GM23338 (cell line): ENCODE measurements around the gene ALDH7A1. TPM values are rescaled to one million over a fixed set of nuclear protein-coding genes. Genes with fewer than 3 reads are reported as not detected.

ENCODE experiments used
- ATAC-seq: fragments of 200-7000 bp; cut with Tn5 transposase; 3 replicates; pipeline ENCODE4 v1.9.1; 2020
- DNase-seq: peaks from one replicate; pipeline ENCODE4 v3.0.0-alpha.2; 2015; ENCODE audit warnings: low spot score
- H2AFZ ChIP-seq: fragments of 200-600 bp; sonication (generic); 2 replicates; pipeline ENCODE4 v1.8.0; 2016; ENCODE audit warnings: antibody characterized with exemption, mild to moderate bottlenecking, moderate library complexity
- H3F3A ChIP-seq: fragments of 200-600 bp; sonication (generic); replicated peaks from 2 replicates; pipeline ENCODE4 v1.8.0; 2017; ENCODE audit warnings: antibody characterized with exemption, mixed run types, low read depth
- H3K27ac ChIP-seq: fragments of 200-600 bp; sonication (generic); 2 replicates; pipeline ENCODE4 v1.6.1; 2016; ENCODE audit warnings: low read depth
- H3K27me3 ChIP-seq: fragments of 200-600 bp; sonication (generic); 2 replicates; pipeline ENCODE4 v1.8.0; 2016; ENCODE audit warnings: mild to moderate bottlenecking, mixed run types, moderate library complexity; ENCODE audit not compliant: insufficient read depth
- H3K36me3 ChIP-seq: fragments of 200-600 bp; sonication (generic); 2 replicates; pipeline ENCODE4 v1.8.0; 2016; ENCODE audit warnings: mild to moderate bottlenecking; ENCODE audit not compliant: insufficient read depth
- H3K4me1 ChIP-seq: fragments of 200-600 bp; sonication (generic); 2 replicates; pipeline ENCODE4 v1.8.0; 2016; ENCODE audit warnings: mild to moderate bottlenecking, moderate library complexity; ENCODE audit not compliant: insufficient read depth
- H3K4me2 ChIP-seq: fragments of 200-600 bp; sonication (generic); 2 replicates; pipeline ENCODE4 v1.7.1; 2017; ENCODE audit warnings: mixed run types
- H3K4me3 ChIP-seq: fragments of 200-600 bp; sonication (generic); 2 replicates; pipeline ENCODE4 v1.6.1; 2016; ENCODE audit warnings: mixed run types
- H3K79me2 ChIP-seq: fragments of 200-600 bp; sonication (generic); replicated peaks from 2 replicates; pipeline ENCODE4 v1.8.0; 2017; ENCODE audit warnings: mild to moderate bottlenecking; ENCODE audit not compliant: insufficient read depth
- H3K9me2 ChIP-seq: fragments of 200-600 bp; sonication (generic); 2 replicates; pipeline ENCODE4 v1.8.0; 2017; ENCODE audit not compliant: insufficient read depth
- H4K20me1 ChIP-seq: fragments of 200-600 bp; sonication (generic); replicated peaks from 2 replicates; pipeline ENCODE4 v1.8.0; 2017; ENCODE audit warnings: mild to moderate bottlenecking; ENCODE audit not compliant: insufficient read depth
- H3K27ac Mint-ChIP-seq: 2 replicates; pipeline ENCODE4 v1.8.0; 2020; ENCODE audit warnings: inconsistent platforms, mild to moderate bottlenecking, moderate library complexity, mixed read lengths
- H3K27me3 Mint-ChIP-seq: 3 replicates; pipeline ENCODE4 v1.8.0; 2022; ENCODE audit warnings: low read depth, mild to moderate bottlenecking, moderate library complexity, mixed read lengths, inconsistent platforms; ENCODE audit not compliant: insufficient read depth, poor library complexity
- H3K36me3 Mint-ChIP-seq: 3 replicates; pipeline ENCODE4 v1.8.0; 2021; ENCODE audit warnings: low read depth, mild to moderate bottlenecking, inconsistent platforms, moderate library complexity, mixed read lengths
- H3K4me1 Mint-ChIP-seq: 3 replicates; pipeline ENCODE4 v1.8.0; 2020; ENCODE audit warnings: mild to moderate bottlenecking, inconsistent platforms, mixed read lengths
- H3K4me3 Mint-ChIP-seq: 3 replicates; pipeline ENCODE4 v1.8.0; 2021; ENCODE audit warnings: moderate library complexity, mild to moderate bottlenecking, inconsistent platforms, mixed read lengths
- H3K9me3 Mint-ChIP-seq: 3 replicates; pipeline ENCODE4 v1.8.0; 2020; ENCODE audit warnings: moderate library complexity, mild to moderate bottlenecking, inconsistent platforms, mixed read lengths
- CREB1 ChIP-seq: fragments of 250-450 bp; sonication (Bioruptor Pico); IDR thresholded peaks from 2 replicates; pipeline ENCODE4 v1.5.0; 2020; ENCODE audit warnings: low read depth, mild to moderate bottlenecking, moderate library complexity
- EZH2 ChIP-seq: fragments of 200-600 bp; sonication (generic); IDR thresholded peaks from one replicate; pipeline ENCODE4 v1.8.0; 2017; ENCODE audit warnings: antibody characterized with exemption, mild to moderate bottlenecking, low read depth; ENCODE audit not compliant: unreplicated experiment
- EZH2phosphoT487 ChIP-seq: fragments of 200-600 bp; sonication (generic); IDR thresholded peaks from one replicate; pipeline ENCODE4 v1.8.1; 2018; ENCODE audit warnings: antibody characterized with exemption; ENCODE audit not compliant: unreplicated experiment
- JUNB ChIP-seq: IDR thresholded peaks from one replicate; pipeline ENCODE4 v1.6.1; 2016; ENCODE audit warnings: antibody characterized with exemption; ENCODE audit not compliant: unreplicated experiment
- NANOG ChIP-seq: IDR thresholded peaks from 2 replicates; pipeline ENCODE4 v1.6.1; 2016; ENCODE audit warnings: antibody characterized with exemption, borderline replicate concordance
- POLR2AphosphoS5 ChIP-seq: IDR thresholded peaks from 2 replicates; pipeline ENCODE4 v1.6.1; 2016; ENCODE audit warnings: antibody characterized with exemption, low read depth
- REST ChIP-seq: IDR thresholded peaks from one replicate; pipeline ENCODE4 v1.6.1; 2018; ENCODE audit warnings: antibody characterized with exemption; ENCODE audit not compliant: unreplicated experiment
- STAT1 ChIP-seq: IDR thresholded peaks from one replicate; pipeline ENCODE4 v1.6.1; 2016; ENCODE audit warnings: antibody characterized with exemption; ENCODE audit not compliant: unreplicated experiment
- ZNF114 ChIP-seq: fragments of 250-450 bp; sonication (Bioruptor Pico); IDR thresholded peaks from 2 replicates; pipeline ENCODE4 v1.5.0; 2020; ENCODE audit warnings: mild to moderate bottlenecking, moderate library complexity
- ZNF331 ChIP-seq: fragments of 250-450 bp; sonication (Bioruptor Pico); IDR thresholded peaks from 2 replicates; pipeline ENCODE4 v1.5.0; 2020; ENCODE audit warnings: low read depth, mild to moderate bottlenecking, moderate library complexity
- polyA plus RNA-seq: library from polyadenylated mRNA; unstranded; fragments of >200 nt; fragmentation: Nextera tagmentation; extraction: Ambion mirVana; gene quantifications from 2 replicates; pipeline ENCODE4 v1.2.1, GENCODE V29; 2016
- total RNA-seq: library from RNA; depleted of rRNA; stranded (reverse); fragments of >200 nt; shearing (Covaris generic); gene quantifications from 2 replicates; pipeline ENCODE4 v1.2.3, GENCODE V29; 2014
- TF ChIP-seq, protein P1 (sequence below): fragments of 250-450 bp; sonication (Bioruptor Pico); IDR thresholded peaks from 2 replicates; pipeline ENCODE4 v1.5.0; 2020; ENCODE audit warnings: mild to moderate bottlenecking, moderate library complexity
- TF ChIP-seq, protein P2 (sequence below), 2 experiments: fragments of 200-600 bp in 1 of 2; sonication (generic) in 1 of 2; conservative IDR thresholded peaks; 2 replicates each; pipeline versions ENCODE4 v1.5.1 to v1.6.1; 2016 to 2017; ENCODE audit warnings: antibody characterized with exemption in 2 of 2, low read depth in 2 of 2, mild to moderate bottlenecking in 2 of 2, moderate library complexity in 1 of 2
- TF ChIP-seq, protein P3 (sequence below): IDR thresholded peaks from 2 replicates; pipeline ENCODE4 v1.6.1; 2016; ENCODE audit warnings: antibody characterized with exemption

ALDH7A1 gene
- total and polyA plus RNA-seq, 2 experiments from 2014 or later: 122 to 198 TPM

- TF ChIP-seq ZNF331 (CRISPR knock-in tag) (no peak), CREB1 (CRISPR knock-in tag) (no peak), EZH2 (no peak), POLR2AphosphoS5 (no peak), REST (no peak), EZH2phosphoT487 (no peak), NANOG (no peak), STAT1 (no peak), ZNF114 (CRISPR knock-in tag) (no peak), JUNB (no peak)
- TF ChIP-seq, protein P1, sequence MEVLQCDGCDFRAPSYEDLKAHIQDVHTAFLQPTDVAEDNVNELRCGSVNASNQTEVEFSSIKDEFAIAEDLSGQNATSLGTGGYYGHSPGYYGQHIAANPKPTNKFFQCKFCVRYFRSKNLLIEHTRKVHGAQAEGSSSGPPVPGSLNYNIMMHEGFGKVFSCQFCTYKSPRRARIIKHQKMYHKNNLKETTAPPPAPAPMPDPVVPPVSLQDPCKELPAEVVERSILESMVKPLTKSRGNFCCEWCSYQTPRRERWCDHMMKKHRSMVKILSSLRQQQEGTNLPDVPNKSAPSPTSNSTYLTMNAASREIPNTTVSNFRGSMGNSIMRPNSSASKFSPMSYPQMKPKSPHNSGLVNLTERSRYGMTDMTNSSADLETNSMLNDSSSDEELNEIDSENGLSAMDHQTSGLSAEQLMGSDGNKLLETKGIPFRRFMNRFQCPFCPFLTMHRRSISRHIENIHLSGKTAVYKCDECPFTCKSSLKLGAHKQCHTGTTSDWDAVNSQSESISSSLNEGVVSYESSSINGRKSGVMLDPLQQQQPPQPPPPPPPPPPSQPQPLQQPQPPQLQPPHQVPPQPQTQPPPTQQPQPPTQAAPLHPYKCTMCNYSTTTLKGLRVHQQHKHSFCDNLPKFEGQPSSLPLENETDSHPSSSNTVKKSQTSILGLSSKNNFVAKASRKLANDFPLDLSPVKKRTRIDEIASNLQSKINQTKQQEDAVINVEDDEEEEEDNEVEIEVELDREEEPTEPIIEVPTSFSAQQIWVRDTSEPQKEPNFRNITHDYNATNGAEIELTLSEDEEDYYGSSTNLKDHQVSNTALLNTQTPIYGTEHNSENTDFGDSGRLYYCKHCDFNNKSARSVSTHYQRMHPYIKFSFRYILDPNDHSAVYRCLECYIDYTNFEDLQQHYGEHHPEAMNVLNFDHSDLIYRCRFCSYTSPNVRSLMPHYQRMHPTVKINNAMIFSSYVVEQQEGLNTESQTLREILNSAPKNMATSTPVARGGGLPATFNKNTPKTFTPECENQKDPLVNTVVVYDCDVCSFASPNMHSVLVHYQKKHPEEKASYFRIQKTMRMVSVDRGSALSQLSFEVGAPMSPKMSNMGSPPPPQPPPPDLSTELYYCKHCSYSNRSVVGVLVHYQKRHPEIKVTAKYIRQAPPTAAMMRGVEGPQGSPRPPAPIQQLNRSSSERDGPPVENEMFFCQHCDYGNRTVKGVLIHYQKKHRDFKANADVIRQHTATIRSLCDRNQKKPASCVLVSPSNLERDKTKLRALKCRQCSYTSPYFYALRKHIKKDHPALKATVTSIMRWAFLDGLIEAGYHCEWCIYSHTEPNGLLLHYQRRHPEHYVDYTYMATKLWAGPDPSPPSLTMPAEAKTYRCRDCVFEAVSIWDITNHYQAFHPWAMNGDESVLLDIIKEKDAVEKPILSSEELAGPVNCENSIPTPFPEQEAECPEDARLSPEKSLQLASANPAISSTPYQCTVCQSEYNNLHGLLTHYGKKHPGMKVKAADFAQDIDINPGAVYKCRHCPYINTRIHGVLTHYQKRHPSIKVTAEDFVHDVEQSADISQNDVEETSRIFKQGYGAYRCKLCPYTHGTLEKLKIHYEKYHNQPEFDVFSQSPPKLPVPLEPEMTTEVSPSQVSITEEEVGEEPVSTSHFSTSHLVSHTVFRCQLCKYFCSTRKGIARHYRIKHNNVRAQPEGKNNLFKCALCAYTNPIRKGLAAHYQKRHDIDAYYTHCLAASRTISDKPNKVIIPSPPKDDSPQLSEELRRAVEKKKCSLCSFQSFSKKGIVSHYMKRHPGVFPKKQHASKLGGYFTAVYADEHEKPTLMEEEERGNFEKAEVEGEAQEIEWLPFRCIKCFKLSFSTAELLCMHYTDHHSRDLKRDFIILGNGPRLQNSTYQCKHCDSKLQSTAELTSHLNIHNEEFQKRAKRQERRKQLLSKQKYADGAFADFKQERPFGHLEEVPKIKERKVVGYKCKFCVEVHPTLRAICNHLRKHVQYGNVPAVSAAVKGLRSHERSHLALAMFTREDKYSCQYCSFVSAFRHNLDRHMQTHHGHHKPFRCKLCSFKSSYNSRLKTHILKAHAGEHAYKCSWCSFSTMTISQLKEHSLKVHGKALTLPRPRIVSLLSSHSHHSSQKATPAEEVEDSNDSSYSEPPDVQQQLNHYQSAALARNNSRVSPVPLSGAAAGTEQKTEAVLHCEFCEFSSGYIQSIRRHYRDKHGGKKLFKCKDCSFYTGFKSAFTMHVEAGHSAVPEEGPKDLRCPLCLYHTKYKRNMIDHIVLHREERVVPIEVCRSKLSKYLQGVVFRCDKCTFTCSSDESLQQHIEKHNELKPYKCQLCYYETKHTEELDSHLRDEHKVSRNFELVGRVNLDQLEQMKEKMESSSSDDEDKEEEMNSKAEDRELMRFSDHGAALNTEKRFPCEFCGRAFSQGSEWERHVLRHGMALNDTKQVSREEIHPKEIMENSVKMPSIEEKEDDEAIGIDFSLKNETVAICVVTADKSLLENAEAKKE: no peak
- TF ChIP-seq, protein P2, sequence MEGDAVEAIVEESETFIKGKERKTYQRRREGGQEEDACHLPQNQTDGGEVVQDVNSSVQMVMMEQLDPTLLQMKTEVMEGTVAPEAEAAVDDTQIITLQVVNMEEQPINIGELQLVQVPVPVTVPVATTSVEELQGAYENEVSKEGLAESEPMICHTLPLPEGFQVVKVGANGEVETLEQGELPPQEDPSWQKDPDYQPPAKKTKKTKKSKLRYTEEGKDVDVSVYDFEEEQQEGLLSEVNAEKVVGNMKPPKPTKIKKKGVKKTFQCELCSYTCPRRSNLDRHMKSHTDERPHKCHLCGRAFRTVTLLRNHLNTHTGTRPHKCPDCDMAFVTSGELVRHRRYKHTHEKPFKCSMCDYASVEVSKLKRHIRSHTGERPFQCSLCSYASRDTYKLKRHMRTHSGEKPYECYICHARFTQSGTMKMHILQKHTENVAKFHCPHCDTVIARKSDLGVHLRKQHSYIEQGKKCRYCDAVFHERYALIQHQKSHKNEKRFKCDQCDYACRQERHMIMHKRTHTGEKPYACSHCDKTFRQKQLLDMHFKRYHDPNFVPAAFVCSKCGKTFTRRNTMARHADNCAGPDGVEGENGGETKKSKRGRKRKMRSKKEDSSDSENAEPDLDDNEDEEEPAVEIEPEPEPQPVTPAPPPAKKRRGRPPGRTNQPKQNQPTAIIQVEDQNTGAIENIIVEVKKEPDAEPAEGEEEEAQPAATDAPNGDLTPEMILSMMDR (conservative IDR thresholded peaks at IDR 0.05; ENCODE audit: low read depth in 2 of 2): no peak
- TF ChIP-seq, protein P3, sequence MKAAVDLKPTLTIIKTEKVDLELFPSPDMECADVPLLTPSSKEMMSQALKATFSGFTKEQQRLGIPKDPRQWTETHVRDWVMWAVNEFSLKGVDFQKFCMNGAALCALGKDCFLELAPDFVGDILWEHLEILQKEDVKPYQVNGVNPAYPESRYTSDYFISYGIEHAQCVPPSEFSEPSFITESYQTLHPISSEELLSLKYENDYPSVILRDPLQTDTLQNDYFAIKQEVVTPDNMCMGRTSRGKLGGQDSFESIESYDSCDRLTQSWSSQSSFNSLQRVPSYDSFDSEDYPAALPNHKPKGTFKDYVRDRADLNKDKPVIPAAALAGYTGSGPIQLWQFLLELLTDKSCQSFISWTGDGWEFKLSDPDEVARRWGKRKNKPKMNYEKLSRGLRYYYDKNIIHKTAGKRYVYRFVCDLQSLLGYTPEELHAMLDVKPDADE: no peak
- no peak overlapping the region for H3K4me2 ChIP-seq
- no peak overlapping the region for H3K27ac Mint-ChIP-seq
- H3K4me3 ChIP-seq: no peak overlapping the region
- H3K27me3 ChIP-seq: no peaks in the 10 kb centered on the region
- peaks cover 4% of the 10 kb centered on the region; the same call in 2 of the 3 replicates for H3K4me1 Mint-ChIP-seq
- peaks cover 70% of the 10 kb centered on the region for H4K20me1 ChIP-seq
- no peaks in the 10 kb centered on the region for H3K9me2 ChIP-seq
- DNase-seq (no peak), ATAC-seq (no peak)
- H3K4me1 ChIP-seq: peaks cover 7% of the 10 kb centered on the region; the same call in 1 of the 2 replicates
- H3F3A ChIP-seq: peaks cover 9% of the 10 kb centered on the region; the same call in 1 of the 2 replicates
- no peak overlapping the region for H3K4me3 Mint-ChIP-seq
- peaks cover 100% of the 10 kb centered on the region for H3K79me2 ChIP-seq
- no peaks in the 10 kb centered on the region for H3K27me3 Mint-ChIP-seq
- H3K27ac ChIP-seq: no peak overlapping the region
- H3K36me3 Mint-ChIP-seq: peaks cover 72% of the 10 kb centered on the region
- H3K36me3 ChIP-seq: peaks cover 45% of the 10 kb centered on the region
- H2AFZ ChIP-seq: no peak overlapping the region
- H3K9me3 Mint-ChIP-seq: no peaks in the 10 kb centered on the region
Measured at GRCh38 chr5:126610160-126610559, 15.1 kb upstream of the ALDH7A1 start.
